HG03342 (cell line): ENCODE results near the gene OTOG.

Experiments used
- ATAC-seq: cut with Tn5 transposase; IDR thresholded peaks from one replicate; pipeline ENCODE4 v1.9.1; 2021; ENCODE audit warnings: mild to moderate bottlenecking, moderate library complexity; ENCODE audit not compliant: unreplicated experiment

Gene OTOG

DNA sequence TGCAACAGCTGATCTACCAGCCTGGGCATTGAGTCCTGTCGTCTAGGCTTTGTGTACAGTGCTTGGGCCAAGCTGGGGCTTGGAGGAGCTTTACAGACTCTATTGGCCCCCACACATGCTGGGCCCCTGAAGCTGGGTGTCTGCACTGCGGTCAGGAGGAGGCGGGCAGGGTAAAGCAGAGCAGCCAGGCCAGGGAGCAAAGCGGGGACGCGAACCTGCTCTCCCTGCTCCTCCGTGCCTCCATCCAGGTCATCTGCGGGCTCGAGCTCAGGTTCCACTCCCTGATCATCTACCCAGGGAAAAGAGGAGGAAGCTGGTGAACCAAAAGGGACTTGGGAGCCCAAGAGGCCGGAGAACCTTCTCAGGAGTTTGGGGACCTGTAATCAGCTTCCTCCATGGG, 29.9 kb upstream of the OTOG start:
- ATAC-seq: no peak

DNA sequence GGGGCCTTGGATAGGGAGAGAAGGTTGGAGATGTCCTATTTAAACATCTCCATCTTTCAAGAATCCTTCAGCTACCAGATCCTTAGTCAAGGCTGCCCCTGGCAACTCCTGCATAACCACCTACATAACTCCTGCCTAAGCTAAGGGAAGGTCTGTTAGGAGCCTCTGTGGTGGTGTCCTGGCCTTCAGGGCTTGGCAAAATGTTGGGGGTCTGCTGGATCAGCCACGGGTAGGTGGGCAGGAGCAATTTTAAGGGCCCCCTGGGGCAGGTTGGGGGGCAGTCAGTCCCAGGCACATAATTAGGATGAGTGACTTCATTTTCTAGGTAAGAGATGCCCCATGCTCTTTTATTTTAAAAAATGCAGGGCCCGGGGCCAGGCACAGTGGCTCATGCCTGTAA, 28.7 kb upstream of the OTOG start:
- no peak for ATAC-seq

DNA sequence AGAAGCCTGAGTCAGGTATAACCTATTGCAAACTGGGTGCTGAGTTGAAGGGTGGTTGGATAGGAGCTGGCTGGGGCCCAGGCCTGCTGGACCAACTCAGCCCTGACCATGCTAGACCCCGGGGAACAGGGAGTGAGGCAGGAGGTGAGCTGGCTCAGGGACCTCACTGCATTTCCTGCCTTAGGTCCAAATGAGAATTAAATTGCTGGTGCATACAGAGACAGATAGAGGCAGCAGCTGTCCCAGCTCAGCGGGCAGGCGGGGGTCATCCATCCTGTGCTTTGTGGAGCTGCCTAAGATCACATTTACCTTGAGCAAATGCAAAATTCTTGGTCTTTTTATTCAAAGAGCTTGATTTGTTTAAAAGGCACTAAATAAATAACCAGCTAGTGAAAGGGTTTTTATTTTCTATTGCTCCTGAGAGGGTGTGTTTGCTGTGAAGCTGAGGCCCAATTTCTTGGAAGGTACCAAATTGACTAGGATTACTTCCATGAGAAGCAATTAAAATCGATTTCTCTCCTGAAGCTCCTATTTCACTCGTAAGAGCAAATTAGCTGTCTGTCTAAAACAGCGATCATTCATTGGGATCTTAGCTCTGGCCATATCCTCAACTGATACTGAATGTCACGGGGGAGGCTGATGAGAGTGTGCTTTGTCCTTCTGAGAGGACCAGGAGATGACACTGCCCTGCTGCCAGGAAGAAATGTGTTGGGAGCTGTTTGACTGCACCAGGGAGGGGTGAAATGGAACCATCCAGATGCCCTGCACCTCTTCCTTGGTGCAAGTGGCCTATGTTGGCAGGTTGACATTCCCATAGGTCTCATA, 27.8 kb upstream of the OTOG start:
- ATAC-seq: no peak

DNA sequence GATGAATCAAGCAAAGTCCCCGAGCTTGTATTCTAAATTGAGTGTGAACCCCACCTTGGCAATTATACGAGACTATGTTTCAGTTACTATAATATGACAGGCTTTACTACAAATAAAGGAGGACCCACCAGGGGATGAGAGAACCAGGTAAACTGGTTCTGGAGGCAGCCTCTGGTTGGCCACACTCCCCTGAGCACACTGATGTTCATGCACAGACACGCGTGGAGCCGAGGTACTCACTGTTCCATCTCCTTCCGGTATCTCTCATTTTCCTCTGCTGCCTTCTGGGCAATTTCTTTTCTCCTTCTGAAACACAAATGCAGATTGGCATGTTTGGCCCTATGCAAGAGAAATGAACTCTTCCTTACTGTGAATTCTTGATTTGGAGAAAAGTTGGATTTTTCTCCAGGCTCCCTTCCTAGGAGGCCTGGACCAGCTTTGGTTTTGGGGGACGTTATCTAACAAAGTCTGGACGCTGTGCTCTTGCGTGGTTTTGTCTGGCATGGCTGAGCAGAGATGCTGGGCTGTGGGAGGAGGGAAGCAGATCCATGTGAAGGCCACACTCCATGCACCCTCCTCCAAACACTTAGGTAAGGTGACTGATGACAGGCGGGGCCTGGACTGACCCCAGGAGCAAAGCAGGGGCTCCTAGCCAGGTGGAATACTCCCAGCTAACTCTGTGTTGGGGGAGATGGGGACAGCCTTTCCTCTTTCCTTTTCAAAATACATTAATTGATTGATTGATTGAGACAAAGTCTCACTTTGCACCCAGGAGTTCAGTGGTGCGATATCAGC, 25.8 kb upstream of the OTOG start:
- no peak for ATAC-seq

GRCh38 chr11:17522655-17523054, 24.4 kb upstream of the OTOG start:
- ATAC-seq: no peak

DNA sequence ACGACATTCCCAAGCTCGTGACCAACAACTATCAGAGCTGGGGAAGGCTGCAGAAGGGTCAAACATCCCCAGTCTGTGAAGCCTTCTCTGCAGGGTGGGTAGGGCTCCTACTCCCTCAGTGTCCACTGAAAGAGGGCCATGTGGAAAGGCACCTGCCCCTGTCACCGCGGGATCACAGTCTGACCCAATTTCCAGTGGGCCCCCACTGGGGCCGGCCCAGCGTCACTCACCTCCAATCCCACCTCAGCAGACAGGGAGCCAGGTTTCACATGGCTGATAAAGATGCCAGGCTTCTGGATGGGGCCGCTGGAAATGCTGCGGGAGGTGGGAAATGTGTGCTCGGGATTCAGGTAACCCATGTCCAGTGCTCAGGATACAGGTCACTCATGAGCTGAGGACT, 22.8 kb upstream of the OTOG start:
- ATAC-seq: no peak

DNA sequence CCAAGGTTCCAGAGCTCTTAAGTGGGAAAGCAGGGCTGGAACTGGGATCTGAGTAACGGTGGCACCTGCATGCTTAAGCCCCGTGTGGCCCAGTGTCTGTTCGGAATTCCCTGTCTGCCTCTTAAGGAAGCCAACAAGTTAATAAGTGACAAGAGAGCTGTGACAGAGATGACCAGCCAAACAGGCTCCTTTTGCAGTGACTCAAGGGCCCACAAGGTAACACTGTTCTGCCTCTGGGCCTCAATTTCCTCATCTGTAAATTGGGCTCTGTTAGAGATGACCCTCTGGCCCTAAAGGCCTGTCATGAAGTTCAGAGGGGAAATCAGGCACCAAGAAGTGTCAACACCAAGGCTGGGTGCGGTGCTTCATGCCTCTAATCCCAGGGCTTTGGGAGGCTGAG, 21.5 kb upstream of the OTOG start:
- no peak for ATAC-seq

DNA sequence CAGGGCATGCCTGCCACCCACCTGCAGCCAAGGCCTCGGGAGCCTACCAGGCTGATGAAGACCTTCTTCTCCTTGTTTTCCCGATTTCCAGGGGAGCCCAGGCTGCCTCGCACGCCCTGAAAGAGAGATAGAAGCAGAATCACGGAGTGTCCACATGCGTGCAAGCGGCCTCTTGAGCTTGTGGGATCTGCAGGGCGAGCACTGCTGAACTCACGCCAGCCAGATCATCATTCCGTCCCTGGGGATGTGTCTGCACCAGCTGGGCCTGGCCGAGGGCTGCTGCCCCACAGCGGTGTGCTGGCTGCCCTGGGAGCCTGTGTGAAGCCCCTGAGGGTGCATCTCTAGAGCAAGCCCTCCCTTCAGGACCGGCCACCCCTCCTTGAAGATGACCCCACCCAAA, 20.7 kb upstream of the OTOG start:
- ATAC-seq: no peak

DNA sequence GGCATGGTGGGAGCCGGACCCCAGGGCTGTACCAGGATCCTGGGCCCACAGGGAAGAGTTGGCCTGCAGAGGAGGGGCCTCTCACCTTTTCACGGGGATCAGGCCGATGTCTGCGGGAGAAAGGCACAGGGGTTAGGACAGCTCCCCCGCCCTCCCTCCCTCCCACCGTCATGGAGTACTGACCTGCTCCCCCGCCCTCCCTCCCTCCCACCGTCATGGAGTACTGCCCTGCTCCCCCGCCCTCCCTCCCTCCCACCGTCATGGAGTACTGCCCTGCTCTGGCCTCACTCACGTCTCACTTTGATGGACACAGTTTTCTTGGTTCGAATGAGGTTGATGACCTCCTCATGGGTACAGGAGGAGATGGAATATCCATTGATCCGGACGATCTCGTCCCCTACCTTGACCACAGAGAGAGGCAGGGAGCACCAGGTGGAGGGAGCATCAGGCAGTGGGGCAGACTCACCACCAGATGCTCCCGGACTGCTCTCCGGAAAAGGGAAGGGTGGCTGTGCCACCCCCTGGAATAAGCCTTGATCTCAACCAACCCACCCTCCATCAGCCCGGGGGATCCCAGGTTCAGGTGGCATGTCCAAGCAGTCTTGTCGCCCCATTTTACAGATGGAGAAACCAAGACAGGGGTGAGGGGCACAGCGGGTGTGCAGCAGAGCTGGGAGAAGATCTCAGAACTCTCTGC, 20.0 kb upstream of the OTOG start:
- no peak for ATAC-seq

- ATAC-seq: no peak
These were observed 19.4 kb upstream of the OTOG start for GRCh38 chr11:17527628-17527995.

DNA sequence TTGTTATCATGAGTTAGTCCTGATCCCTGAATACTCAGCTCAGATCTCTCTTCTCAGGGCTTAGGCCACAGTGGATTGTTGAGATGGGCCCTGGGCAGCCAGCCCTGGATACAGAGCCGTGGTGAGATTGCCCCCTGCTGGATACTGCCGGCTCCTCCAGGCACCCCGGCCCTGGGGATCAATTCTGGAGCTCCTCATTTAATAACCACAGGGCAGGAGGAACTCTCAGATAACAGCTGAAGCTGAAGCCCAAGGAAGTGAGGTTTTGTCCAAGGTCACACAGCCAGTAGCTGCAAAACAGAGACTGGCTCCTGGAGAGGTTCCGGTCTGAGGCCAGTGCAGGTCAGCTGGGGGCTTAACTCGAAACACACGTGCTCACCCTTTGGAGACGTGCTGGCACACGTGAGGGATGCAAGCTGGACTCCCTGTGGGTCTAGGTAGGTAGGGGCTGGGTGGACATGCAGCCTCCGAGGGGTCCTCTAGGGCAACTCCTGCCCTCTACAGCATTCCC, 18.8 kb upstream of the OTOG start:
- peak; percentile 67 for ATAC-seq

DNA sequence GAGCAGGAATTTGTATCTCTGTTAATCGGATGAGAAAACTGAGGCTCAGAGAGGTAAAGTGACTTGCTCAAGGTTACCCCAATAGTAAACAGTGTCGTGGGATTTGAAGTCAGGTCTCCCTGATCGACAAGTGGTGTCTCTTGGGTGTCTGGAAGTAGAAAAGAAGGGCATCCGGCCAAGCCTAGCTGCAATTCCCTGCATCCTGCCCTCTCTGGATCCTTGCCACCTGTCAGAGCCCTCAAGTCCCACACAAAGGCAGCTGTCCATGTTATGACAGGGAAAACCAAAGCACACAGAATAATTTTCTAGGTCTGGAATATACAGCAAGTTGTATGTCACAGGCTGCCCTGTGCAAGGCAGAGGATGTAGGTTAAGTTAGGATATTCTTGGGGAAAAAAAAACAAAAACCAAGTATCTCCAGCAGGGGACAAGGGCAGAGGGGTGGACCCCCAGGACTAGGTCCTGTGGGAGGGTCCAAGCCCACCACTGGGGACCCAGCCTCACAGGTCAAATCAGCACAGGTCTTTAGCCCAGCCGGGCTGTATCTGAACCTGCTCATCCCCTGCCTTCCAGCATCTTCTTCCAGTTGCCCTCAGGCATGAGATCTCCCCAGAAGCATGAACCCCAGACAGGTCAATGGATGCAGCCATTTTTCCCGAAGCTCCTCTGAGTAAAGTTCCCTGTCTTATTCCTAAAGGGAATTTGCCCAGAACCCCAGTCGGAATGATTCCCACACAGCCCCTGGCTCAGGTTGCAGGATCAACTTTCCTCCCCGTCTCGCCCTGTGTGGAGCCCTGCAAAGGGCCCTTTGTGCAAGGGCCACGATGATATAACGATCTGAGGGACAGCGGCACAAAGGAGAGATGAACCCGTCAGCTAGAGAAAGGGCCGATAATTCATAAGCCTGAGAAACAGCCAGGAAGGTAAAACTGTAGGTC, 17.9 kb upstream of the OTOG start:
- ATAC-seq: no peak

GRCh38 chr11:17529844-17530185, 17.2 kb upstream of the OTOG start:
- ATAC-seq: no peak

GRCh38 chr11:17531071-17531600, 15.9 kb upstream of the OTOG start:
- ATAC-seq: no peak

DNA sequence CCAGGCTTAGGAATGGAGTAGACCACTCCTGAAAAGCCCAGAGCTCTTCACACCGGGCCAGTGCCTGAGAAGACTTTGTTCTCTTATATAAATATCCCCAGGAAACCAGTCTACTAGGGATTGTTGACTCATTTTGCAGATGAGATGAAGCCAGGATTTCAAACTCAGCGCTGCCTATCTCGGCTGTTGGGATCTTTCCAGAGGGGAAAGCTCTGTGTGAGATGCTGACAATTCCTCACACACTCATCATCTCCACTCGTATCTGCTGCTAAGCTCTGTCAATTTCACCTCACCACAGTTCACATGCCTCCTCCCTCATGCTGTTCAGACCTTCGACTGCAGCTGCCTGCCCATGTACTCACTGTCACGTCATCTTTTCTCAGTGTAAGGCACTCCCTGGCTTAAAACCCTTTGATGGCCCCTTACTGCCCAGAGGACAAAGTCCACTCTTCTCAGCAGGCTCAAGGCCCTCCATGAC, 15.4 kb upstream of the OTOG start:
- ATAC-seq: no peak

DNA sequence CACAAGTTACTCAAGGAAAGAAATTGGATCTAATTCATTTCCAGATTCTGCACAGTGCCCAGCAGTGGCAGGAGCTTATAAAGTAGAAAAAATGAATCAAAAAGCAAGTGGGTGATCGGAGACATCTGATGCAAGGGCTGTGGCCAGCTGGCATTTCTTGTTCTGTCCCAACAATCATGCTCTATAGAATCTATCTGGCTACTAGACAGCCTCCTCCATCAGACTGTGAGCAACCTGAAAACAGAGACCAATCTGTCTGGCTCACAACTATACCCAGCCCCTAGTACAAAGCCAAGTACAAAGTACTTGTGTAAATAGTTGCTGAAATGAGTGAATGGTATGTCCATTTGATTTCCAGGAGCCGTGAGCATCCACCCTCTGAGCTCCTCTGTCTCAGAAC, 14.3 kb upstream of the OTOG start:
- no peak for ATAC-seq

DNA sequence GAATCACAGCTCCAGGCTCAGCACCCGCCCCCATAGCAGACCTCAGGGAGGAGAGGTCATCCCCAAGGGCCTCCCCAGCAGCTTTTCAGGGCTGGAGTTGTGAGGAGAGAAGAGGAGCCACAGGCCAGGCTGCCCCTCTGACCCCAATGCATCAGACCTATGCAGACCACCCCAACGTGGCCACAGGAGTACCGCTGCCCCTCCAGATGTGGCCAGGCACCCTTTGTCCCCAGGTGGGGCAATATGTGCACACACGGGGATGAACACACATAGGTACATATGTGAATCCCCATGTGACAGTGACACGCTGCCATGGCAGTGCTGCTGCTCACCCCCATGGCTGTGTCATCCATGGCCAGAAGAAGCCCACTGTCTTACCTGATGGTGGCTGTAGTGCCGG, 13.7 kb upstream of the OTOG start:
- ATAC-seq: no peak

DNA sequence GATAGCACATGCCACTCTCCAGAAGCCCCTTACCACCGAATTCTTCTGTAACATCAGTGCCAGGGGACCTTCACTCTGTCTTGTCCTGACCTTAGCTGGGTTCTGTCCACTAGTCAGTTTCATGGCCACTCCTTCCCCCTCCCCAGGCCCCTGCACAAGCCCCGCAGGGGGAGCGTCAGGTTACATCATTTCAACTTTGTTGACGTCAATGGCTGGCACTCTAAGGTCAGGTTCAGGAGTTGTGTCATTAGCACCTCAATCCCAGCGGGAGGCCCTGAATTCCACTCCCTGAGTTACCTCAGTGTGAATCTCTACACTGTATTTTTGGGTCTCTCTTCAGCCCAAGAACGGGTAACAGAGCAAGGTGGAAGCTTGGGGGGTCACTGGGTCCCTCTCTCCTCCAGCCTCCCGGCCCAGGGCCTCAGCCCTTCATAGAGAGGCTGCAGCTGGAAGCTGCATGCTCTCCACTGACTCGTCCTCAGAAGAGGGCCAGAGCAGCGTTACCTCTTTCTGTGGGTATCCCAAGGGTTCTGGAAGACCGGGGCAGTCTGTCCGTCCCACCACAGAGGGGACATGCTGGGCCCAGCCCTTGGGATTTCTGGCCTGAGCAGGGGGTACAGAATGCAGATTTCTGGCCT, 13.2 kb upstream of the OTOG start:
- ATAC-seq: no peak

DNA sequence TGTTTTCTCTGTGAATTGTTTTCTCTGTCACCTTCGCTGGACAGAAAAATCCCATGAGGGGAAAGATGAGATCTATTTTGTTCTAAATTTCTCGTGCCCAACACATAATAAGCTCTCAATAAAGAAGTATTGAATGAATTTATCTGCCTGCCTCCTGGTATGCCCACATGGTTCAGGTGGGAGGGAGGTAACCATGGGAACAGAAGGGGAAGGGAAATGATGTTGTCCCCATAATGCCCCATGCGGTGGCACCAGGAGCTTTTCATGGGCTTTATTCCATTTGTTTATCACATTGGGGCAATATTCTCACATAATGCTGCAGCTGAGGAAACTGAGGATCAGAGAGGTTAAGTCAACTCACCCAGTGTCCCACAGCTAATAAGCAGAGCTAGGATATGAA, 11.6 kb upstream of the OTOG start:
- no peak for ATAC-seq

- ATAC-seq: no peak
These were observed 9.8 kb upstream of the OTOG start for GRCh38 chr11:17537261-17537660.
